ENCODE data around the gene ZNF133. TPM values are rescaled to one million over a fixed set of nuclear protein-coding genes. Genes with fewer than 3 reads are reported as not detected.
"Not testable (repeated sequence)": the region's sequence is repeated elsewhere in the genome, so short reads cannot be mapped to it uniquely, and the experiment has no call there.

ZNF133 gene
- total RNA-seq, 1 experiment from 2014 or later: 28.1 TPM

DNA sequence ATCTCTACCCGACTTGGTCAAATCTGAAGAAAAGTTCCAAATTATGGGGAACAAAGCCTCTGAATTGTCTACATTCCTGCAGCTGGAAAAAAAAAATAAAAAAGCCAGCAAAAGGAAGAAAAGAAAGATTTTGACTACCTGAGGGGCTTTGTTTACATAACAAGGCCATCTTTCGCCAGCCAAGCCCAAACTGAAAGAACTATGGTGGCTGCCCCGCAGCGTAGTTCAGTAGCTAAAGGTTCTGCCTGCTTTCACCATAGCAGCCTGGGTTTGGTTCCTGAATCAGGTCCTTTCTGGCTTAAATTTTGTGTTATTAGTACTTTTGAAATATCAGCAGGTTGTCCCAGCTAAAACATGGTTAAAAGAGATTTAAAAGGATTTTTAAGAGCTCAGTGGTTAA is 35.4 kb downstream of the ZNF133 start:
- in situ Hi-C loops (cut with HindIII; ENCODE audit: low pct_unique_long_range_greater_than_20kb, low sequenced_read_pairs): no loop called here
- DNase-seq (ENCODE audit: low read depth): no peak

- in situ Hi-C loops (cut with HindIII; ENCODE audit: low pct_unique_long_range_greater_than_20kb, low sequenced_read_pairs): no loop called here
Observed at GRCh38 chr20:18324596-18325089, 36.3 kb downstream of the ZNF133 start.

DNA sequence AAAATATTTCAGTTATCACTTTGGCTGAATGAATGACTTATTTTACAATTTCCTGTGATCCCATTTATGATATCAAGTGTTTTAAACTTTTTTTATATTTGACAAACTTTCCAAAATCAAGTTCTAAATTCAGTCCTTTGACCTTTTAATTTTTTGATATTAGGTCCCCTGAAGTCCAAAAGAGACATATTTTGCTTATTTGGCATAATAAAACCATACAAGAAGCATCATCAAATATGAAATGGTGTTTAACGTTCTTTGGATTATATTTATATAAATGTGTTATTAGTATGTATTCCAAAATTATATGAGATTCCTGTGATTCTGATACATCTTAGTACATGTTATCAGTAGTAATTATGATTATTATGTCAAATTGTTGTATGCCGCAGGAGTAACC is 38.7 kb downstream of the ZNF133 start:
- in situ Hi-C loops (cut with HindIII; ENCODE audit: low pct_unique_long_range_greater_than_20kb, low sequenced_read_pairs): no loop called here
- no peak for DNase-seq (ENCODE audit: low read depth)

More at GRCh38 chr20:18324596-18325089, 36.3 kb downstream of the ZNF133 start:
- DNase-seq (ENCODE audit: low read depth): no peak

- no peak for DNase-seq (ENCODE audit: low read depth)
- in situ Hi-C loops (cut with HindIII; ENCODE audit: low pct_unique_long_range_greater_than_20kb, low sequenced_read_pairs): no loop called here
Observed at GRCh38 chr20:18331694-18332093, 43.4 kb downstream of the ZNF133 start.

GRCh38 chr20:18349749-18350148 is 61.4 kb downstream of the ZNF133 start:
- DNase-seq (ENCODE audit: low read depth); in situ Hi-C loops (cut with HindIII; ENCODE audit: low pct_unique_long_range_greater_than_20kb, low sequenced_read_pairs): not testable (repeated sequence)

- in situ Hi-C loops (cut with HindIII; ENCODE audit: low pct_unique_long_range_greater_than_20kb, low sequenced_read_pairs): no loop called here
Observed at GRCh38 chr20:18359854-18360253, 71.5 kb downstream of the ZNF133 start.

GRCh38 chr20:18360635-18361034 is 72.3 kb downstream of the ZNF133 start:
- DNase-seq (ENCODE audit: low read depth): no peak
- in situ Hi-C loops (cut with HindIII; ENCODE audit: low pct_unique_long_range_greater_than_20kb, low sequenced_read_pairs): no loop called here

More at GRCh38 chr20:18359854-18360253, 71.5 kb downstream of the ZNF133 start:
- no peak for DNase-seq (ENCODE audit: low read depth)

GRCh38 chr20:18361678-18362077 is 73.4 kb downstream of the ZNF133 start:
- in situ Hi-C loops (cut with HindIII; ENCODE audit: low pct_unique_long_range_greater_than_20kb, low sequenced_read_pairs): no loop called here
- DNase-seq (ENCODE audit: low read depth): no peak

- in situ Hi-C loops (cut with HindIII; ENCODE audit: low pct_unique_long_range_greater_than_20kb, low sequenced_read_pairs): no loop called here
- no peak for DNase-seq (ENCODE audit: low read depth)
Observed at GRCh38 chr20:18362916-18363315, 74.6 kb downstream of the ZNF133 start.

DNA sequence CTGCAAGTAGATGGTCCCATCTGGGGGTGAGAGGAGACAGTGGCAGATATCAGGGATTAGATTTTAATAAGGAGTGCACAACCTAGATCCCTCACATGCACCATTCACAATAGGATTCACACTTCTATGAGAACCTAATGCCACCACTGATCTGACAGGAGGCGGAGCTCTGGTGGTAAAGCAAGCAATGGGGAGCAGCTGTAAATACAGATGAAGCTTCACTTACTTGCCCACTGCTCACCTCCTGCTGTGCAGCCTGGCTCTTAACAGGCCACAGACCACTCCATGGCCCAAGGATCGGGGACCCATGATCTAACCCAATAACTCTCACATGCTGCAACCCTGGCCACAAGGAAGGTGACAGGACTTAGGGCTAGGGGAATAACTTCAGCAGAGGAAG is 75.4 kb downstream of the ZNF133 start:
- DNase-seq (ENCODE audit: low read depth): no peak
- in situ Hi-C loops (cut with HindIII; ENCODE audit: low pct_unique_long_range_greater_than_20kb, low sequenced_read_pairs): no loop called here

DNA sequence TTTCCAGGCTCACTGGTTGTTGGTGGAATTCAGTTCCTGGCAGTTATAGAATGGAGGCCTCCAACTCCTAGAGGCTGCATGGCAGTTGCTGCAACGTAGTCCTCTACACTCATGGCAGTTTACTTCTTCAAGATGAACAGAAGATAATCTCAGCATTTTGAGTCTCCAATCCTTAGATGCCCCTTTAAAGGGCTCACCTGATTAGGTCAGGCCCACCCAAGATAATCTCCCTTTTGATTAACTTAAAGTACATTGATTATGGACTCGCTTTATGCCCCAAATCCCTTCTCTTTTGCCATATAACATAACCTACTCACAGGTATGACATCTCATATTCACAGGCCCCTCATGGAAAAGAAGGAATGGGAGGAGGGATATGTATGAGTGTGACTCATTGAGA is 76.4 kb downstream of the ZNF133 start:
- in situ Hi-C loops (cut with HindIII; ENCODE audit: low pct_unique_long_range_greater_than_20kb, low sequenced_read_pairs): no loop called here
- DNase-seq (ENCODE audit: low read depth): no peak

Other genes starting within 250 kb of the ZNF133 start
- 0.17 and 1.8 TPM in 2 replicates for gene OVOL2, start 230.6 kb upstream of the ZNF133 start, total RNA-seq (2014; rRNA removed; shearing (Covaris generic); ENCODE audit: low replicate concordance)
- 22.3 and 22.5 TPM in 2 replicates for gene KAT14, start 150.7 kb upstream of the ZNF133 start, total RNA-seq (2014; rRNA removed; shearing (Covaris generic); ENCODE audit: low replicate concordance)
- 13.0 and 24.9 TPM in 2 replicates for gene PET117, start 150.7 kb upstream of the ZNF133 start, total RNA-seq (2014; rRNA removed; shearing (Covaris generic); ENCODE audit: low replicate concordance)
- 2.7 and 5.0 TPM in 2 replicates for gene DZANK1, start 178.5 kb downstream of the ZNF133 start, total RNA-seq (2014; rRNA removed; shearing (Covaris generic); ENCODE audit: low replicate concordance)
- 4.2 and 7.8 TPM in 2 replicates for gene POLR3F, start 178.9 kb downstream of the ZNF133 start, total RNA-seq (2014; rRNA removed; shearing (Covaris generic); ENCODE audit: low replicate concordance)
- gene RBBP9, start 208.7 kb downstream of the ZNF133 start, total RNA-seq (2014; rRNA removed; shearing (Covaris generic); ENCODE audit: low replicate concordance): 34.0 and 48.8 TPM in 2 replicates
- 71.7 and 74.9 TPM in 2 replicates for gene SEC23B, start 219.4 kb downstream of the ZNF133 start, total RNA-seq (2014; rRNA removed; shearing (Covaris generic); ENCODE audit: low replicate concordance)